A673 (cell line): ENCODE results near the gene SLC25A21. TPM values are rescaled to one million over a fixed set of nuclear protein-coding genes. Genes with fewer than 3 reads are reported as not detected.

ENCODE experiments used
- BruUV-seq: library from RNA; stranded (reverse); fragments of 400-500 nt; replicated peaks from 2 replicates; lab custom pipeline; 2021; lab: Mats Ljungman, UMichigan
- CTCF ChIA-PET: fragments of 300-600 bp; sonication (Branson Sonifier 250); formaldehyde crosslinking; loops from one replicate; lab custom pipeline; 2022; ENCODE audit warnings: antibody characterized with exemption; lab: Charles Lee
- POLR2A ChIA-PET: fragments of 300-600 bp; sonication (Branson Sonifier 250); formaldehyde crosslinking; loops from one replicate; lab custom pipeline; 2022; ENCODE audit warnings: antibody characterized with exemption; ENCODE audit not compliant: low non-redundant PET; lab: Charles Lee
- DNase-seq: peaks from one replicate; pipeline ENCODE4 v3.0.0-alpha.2; 2015; ENCODE audit warnings: low spot score
- H3K27ac ChIP-seq: fragments of 200-600 bp; sonication (generic); 2 replicates; pipeline ENCODE4 v1.5.1; 2016; ENCODE audit warnings: mixed run types, low read depth, mild to moderate bottlenecking, mixed read lengths, antibody characterized with exemption, low read length; ENCODE audit not compliant: poor library complexity, severe bottlenecking
- H3K27me3 ChIP-seq: fragments of 200-600 bp; sonication (generic); replicated peaks from 2 replicates; pipeline ENCODE4 v1.6.1; 2017; ENCODE audit warnings: mixed run types, low read depth, mild to moderate bottlenecking, mixed read lengths, antibody characterized with exemption, low read length; ENCODE audit not compliant: insufficient read depth, poor library complexity
- H3K36me3 ChIP-seq: fragments of 200-600 bp; sonication (generic); 2 replicates; pipeline ENCODE4 v1.6.1; 2016; ENCODE audit warnings: mixed run types, mild to moderate bottlenecking, mixed read lengths, antibody characterized with exemption, low read length; ENCODE audit not compliant: insufficient read depth, poor library complexity, severe bottlenecking
- H3K4me1 ChIP-seq: fragments of 200-600 bp; sonication (generic); 2 replicates; pipeline ENCODE4 v1.6.1; 2017; ENCODE audit warnings: mixed run types, mild to moderate bottlenecking, mixed read lengths, antibody characterized with exemption, low read length; ENCODE audit not compliant: insufficient read depth, poor library complexity, severe bottlenecking
- H3K4me3 ChIP-seq: fragments of 200-600 bp; sonication (generic); 2 replicates; pipeline ENCODE4 v1.5.1; 2016; ENCODE audit warnings: low read depth, mixed run types, mild to moderate bottlenecking, mixed read lengths, low read length; ENCODE audit not compliant: poor library complexity, severe bottlenecking
- H3K9me3 ChIP-seq: fragments of 200-600 bp; sonication (generic); 2 replicates; pipeline ENCODE4 v1.6.1; 2016; ENCODE audit warnings: mixed run types, low read depth, mild to moderate bottlenecking, mixed read lengths, antibody characterized with exemption, low read length; ENCODE audit not compliant: poor library complexity, severe bottlenecking
- EZH2 ChIP-seq: fragments of 200-600 bp; sonication (generic); IDR thresholded peaks from 2 replicates; pipeline ENCODE4 v1.6.1; 2017; ENCODE audit warnings: borderline replicate concordance, low read depth, mild to moderate bottlenecking, mixed read lengths, antibody characterized with exemption, low read length; ENCODE audit not compliant: poor library complexity, severe bottlenecking
- intact Hi-C: fragments of 100-400 bp; cut with micrococcal nuclease; formaldehyde crosslinking; loops from one replicate; pipeline ENCODE4 v1.10.0; 2022; ENCODE audit not compliant: unreplicated experiment
- total RNA-seq: library from RNA; stranded (reverse); gene quantifications from 2 replicates; pipeline ENCODE4 v1.2.3, GENCODE V29; 2021
- TF ChIP-seq, protein P1 (sequence below): fragments of 300-800, 200-600 bp; sonication (generic); conservative IDR thresholded peaks from 2 replicates; pipeline ENCODE4 v1.5.1; 2017; ENCODE audit warnings: low read depth, mild to moderate bottlenecking, antibody characterized with exemption, low read length, moderate library complexity, mixed read lengths

Gene SLC25A21
- total RNA-seq, 1 experiment from 2014 or later = 4.7 TPM

DNA sequence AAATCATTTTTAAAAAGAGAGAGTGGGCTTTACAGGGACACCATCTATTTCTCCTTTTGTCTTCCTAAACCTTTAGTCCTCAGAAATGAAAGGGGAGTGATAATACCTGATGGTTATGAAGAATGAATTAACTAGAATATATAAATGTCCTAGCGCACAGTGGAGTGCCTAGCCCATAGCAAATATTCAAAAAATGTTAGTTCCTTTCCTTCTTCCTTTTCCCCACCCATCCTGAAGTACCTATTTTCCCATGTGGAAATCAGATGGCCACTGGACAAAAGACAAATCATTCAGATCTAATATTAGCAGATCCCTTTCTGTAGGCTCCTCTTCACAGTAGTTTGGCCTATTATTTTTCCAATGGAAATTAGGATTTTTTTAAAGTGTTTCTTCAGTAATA, 90.0 kb downstream of the SLC25A21 start:
- BruUV-seq = no TSS peak
- no peak for DNase-seq
- no peaks in the 10 kb centered on the region for H3K36me3 ChIP-seq
- ChIA-PET POLR2A (no interaction called here), CTCF (no interaction called here)
- TF ChIP-seq, protein P1, sequence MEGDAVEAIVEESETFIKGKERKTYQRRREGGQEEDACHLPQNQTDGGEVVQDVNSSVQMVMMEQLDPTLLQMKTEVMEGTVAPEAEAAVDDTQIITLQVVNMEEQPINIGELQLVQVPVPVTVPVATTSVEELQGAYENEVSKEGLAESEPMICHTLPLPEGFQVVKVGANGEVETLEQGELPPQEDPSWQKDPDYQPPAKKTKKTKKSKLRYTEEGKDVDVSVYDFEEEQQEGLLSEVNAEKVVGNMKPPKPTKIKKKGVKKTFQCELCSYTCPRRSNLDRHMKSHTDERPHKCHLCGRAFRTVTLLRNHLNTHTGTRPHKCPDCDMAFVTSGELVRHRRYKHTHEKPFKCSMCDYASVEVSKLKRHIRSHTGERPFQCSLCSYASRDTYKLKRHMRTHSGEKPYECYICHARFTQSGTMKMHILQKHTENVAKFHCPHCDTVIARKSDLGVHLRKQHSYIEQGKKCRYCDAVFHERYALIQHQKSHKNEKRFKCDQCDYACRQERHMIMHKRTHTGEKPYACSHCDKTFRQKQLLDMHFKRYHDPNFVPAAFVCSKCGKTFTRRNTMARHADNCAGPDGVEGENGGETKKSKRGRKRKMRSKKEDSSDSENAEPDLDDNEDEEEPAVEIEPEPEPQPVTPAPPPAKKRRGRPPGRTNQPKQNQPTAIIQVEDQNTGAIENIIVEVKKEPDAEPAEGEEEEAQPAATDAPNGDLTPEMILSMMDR = no peak
- H3K9me3 ChIP-seq = no peaks in the 10 kb centered on the region
- H3K4me3 ChIP-seq = no peak overlapping the region
- no peak overlapping the region for H3K27ac ChIP-seq
- intact Hi-C loops = no loop called here
- H3K4me1 ChIP-seq = peaks cover 24% of the 10 kb centered on the region
- no peaks in the 10 kb centered on the region for H3K27me3 ChIP-seq

DNA sequence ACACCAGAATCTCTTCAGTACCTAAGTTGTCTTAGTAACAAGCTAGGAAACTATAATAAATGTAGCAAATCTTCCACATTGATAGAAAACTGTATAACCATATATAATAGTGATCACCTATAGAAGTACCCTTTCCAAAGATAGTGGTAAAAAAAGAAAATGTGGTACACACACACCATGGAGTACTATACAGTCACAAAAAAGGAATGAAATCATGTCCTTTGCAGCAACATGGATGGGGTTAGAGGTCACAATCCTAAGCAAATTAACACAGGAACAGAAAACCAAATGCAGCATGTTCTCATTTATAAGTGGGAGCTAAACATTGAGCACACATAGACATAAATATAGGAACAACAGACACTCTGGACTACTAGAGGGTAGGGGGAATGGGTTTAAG, 90.5 kb downstream of the SLC25A21 start:
- H3K9me3 ChIP-seq = no peaks in the 10 kb centered on the region
- peaks cover 18% of the 10 kb centered on the region for H3K4me1 ChIP-seq
- no peaks in the 10 kb centered on the region for H3K36me3 ChIP-seq
- BruUV-seq = no TSS peak
- ChIA-PET POLR2A (no interaction called here), CTCF (no interaction called here)
- no peak overlapping the region for H3K4me3 ChIP-seq
- H3K27me3 ChIP-seq = no peaks in the 10 kb centered on the region
- DNase-seq = no peak
- no peak overlapping the region for H3K27ac ChIP-seq
- no peak for TF ChIP-seq EZH2
- TF ChIP-seq, protein P1 = no peak
- intact Hi-C loops = no loop called here

DNA sequence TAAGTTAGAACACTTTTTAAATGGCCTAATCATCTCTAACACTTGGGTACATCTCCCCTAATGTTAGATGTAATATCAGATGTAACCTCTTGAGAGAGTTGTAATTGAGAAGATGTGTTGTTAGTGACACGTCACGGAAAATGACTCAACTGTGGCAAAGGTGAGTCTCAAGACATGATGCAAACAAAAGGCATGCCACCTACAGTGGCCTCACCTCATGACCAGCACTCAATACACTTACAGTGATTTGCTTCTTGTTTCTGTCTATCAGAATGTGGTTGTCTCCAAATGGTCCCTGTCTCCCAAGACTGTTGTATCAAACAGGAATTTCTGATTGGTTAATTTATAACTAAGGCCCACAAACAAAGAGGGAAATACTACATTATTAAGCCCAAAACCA, 91.2 kb downstream of the SLC25A21 start:
- peaks cover 12% of the 10 kb centered on the region for H3K4me1 ChIP-seq
- intact Hi-C loops = no loop called here
- H3K36me3 ChIP-seq = no peaks in the 10 kb centered on the region
- ChIA-PET POLR2A (no interaction called here), CTCF (no interaction called here)
- DNase-seq = no peak
- no peak overlapping the region for H3K27ac ChIP-seq
- H3K9me3 ChIP-seq = no peaks in the 10 kb centered on the region
- H3K4me3 ChIP-seq = no peak overlapping the region
- no TSS peak for BruUV-seq
- no peak for TF ChIP-seq EZH2
- TF ChIP-seq, protein P1 = no peak
- no peaks in the 10 kb centered on the region for H3K27me3 ChIP-seq
